Measurements from ENCODE around the gene PGA5. TPM values are rescaled to one million over a fixed set of nuclear protein-coding genes. Genes with fewer than 3 reads are reported as not detected.
"Not testable (repeated sequence)": the region's sequence is repeated elsewhere in the genome, so short reads cannot be mapped to it uniquely, and the experiment has no call there.

Gene PGA5
- not detected in 2 replicates for total RNA-seq

DNA sequence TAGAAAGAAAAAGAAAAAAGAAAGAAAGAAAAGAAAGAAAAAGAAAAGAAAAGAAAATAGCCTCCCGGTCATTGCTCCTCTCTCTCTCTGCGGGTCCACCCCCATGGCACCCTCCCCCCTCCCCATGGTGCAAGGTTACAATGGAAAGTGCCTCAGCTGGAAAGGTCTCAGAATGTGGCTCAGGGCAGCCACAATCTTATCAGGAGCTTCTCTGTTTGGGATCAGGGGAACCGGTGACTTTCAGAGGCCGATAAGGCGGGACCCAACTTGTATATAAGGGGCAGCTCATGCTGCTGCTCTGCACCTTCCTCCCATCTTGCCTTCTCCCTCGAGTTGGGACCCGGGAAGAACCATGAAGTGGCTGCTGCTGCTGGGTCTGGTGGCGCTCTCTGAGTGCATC is at the start of gene PGA5:
PGA5 (plus strand) TSS at position 301 of the 400 bp plus-strand sequence; CDS start at position 353, 52 bp downstream.
- intact Hi-C loops (cut with micrococcal nuclease): not testable (repeated sequence)

DNA sequence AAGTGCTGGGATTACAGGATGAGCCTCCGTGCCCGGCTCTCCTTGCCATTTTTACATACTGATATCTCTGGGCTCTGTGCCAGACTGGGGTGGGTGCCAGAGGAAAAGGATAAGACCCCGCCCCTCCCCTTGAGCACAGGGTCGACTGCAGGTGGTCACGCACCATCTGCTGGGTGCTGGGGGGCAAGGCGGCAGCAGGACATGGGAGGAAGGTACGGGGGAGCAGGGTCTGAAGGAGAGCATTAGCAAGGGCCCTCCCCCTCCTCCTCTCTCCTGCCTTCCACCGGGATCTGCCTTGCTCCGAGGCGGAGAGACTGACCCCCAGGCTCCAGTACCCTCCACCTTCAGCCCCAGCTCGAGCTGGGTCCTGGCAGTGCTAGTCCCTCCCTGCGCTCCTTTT is 47.4 kb upstream of the PGA5 start:
- intact Hi-C loops (cut with micrococcal nuclease): no loop called here

DNA sequence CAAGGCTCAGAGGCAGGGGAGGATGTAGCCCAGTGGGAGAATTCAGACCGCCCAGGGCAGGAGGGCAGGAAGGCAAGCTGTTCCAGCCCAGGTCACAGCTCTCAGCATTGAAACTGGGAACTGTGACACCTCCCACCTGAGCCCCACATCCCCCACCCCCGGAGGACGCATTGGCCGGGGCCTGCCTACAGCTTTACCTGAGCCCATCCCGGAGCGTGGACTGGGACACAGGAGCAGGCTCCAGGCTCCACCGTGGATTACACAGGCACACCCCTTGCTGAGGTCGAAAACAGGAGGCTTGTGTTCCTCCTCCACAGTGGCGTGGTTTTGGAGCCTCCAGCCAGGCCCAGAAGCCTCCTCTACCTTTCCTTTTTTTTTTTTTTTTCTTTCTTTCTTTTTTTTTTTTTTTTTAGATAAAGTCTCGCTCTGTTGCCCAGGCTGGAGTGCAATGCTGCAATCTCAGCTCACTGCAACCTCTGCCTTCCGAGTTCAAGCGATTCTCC is 46.8 kb upstream of the PGA5 start:
- intact Hi-C loops (cut with micrococcal nuclease): no loop called here

DNA sequence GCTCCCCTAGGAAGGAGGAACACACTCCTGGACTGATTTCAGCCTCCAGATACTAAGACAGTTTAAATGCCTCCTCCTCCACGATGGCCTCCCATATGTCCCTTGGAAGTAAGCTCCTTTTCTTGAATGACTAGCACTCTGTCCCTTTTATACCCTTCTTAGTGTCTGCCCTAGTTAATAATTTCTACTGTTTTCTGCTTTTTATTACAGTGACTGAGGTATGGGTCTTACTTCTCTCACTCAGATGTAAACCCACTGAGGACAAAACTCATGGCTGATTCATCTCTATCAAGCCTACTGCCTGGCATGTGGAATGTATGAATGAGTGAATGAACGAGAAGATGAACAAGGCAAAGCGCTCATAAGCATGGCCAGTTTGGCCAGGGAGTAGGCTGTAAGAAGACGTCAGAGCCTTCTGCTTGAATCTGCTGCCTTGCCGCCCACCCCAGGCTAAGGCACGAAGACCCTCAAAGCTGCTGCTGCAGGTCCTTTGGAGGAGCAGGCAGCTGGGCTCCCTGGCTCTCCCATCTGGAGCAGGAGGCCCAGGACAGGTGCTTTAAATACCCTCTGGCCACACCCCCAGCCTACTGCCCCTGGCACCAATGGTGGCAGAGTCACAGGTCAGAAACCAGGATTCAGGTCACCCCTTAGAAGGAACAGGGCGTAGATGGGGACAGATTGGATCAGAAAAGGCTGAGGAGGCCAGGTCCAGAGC is 45.8 kb upstream of the PGA5 start:
- intact Hi-C loops (cut with micrococcal nuclease): no loop called here

DNA sequence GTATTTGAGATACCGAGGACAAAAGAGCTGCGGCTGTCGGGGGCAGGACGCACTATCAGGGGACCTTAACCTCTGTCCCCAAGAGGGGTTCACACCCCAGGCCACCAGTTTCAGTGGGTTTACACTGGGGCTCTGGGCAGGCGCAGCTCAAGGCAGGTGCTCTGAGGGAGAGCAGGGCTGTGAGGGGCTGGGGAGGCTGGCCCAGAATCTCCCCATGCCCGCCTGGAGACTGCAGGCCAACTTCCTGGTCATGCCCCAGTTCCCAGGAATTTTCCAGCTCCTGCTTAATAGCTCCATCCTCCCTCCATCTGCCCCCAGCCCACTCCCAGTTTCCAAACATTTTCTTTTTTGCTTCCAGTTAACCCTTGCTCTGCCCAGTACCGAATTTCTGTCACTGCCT is 45.3 kb upstream of the PGA5 start:
- intact Hi-C loops (cut with micrococcal nuclease): no loop called here

DNA sequence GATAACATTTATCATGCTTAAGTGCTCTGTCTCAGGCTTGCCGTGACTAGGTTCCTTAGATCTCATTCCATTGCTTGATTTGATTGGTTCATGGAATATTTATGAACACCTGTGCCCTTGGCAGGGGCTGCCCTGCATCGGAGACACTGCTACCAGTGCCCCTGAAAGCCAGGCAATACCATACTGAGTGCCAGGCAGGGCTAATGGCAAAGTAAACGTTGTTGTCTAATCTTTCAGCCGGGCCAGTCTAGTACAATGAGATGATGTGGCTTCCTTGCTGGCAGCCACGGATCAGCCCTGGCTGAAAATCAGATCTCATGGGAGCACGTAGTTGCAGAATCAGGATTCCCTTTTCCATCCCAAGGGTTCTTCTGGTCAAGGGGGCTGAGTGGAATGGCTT is 42.6 kb upstream of the PGA5 start:
- intact Hi-C loops (cut with micrococcal nuclease): no loop called here

DNA sequence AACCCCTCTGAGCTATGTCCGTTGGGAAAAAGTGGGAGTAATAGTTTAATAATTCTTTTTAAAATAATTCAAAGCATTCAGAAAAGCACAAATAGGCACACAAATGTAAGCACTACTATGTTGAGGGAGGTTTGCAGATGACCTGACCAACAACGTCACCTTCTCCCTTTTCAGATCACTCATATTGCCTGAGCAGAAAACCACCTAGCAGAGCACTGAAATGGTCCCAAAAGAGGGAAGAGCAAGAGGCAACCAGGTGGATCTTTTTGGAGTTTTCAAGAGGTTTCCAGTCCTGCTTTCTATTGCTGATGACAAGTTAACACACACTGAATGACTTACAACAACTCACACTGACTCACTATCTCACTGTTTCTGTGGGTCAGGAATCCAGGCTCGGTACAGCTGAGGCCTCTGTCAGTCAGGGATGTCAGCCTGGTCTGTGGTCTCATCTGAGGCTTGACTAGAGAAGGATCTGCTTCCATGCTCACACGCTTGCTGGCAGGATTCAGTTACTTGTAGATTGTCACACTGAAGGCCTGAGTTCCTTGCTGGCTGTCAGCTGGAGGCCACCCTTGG is 41.9 kb upstream of the PGA5 start:
- intact Hi-C loops (cut with micrococcal nuclease): no loop called here

DNA sequence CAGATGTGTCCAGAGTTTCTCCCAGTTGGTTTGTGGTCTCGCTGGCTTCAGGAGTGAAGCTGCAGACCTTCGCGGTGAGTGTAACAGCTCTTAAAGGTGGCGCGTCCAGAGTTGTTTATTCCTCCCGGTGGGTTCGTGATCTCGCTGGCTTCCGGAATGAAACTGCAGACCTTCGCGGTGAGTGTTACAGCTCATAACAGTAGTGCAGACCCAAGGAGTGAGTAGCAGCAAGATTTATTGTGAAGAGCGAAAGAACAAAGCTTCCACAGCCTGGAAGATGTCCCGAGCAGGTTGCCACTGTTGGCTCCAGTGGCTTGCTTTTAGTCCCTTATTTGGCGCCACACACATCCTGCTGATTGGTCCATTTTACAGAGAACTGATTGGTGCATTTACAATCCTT is 39.5 kb upstream of the PGA5 start:
- intact Hi-C loops (cut with micrococcal nuclease): no loop called here

DNA sequence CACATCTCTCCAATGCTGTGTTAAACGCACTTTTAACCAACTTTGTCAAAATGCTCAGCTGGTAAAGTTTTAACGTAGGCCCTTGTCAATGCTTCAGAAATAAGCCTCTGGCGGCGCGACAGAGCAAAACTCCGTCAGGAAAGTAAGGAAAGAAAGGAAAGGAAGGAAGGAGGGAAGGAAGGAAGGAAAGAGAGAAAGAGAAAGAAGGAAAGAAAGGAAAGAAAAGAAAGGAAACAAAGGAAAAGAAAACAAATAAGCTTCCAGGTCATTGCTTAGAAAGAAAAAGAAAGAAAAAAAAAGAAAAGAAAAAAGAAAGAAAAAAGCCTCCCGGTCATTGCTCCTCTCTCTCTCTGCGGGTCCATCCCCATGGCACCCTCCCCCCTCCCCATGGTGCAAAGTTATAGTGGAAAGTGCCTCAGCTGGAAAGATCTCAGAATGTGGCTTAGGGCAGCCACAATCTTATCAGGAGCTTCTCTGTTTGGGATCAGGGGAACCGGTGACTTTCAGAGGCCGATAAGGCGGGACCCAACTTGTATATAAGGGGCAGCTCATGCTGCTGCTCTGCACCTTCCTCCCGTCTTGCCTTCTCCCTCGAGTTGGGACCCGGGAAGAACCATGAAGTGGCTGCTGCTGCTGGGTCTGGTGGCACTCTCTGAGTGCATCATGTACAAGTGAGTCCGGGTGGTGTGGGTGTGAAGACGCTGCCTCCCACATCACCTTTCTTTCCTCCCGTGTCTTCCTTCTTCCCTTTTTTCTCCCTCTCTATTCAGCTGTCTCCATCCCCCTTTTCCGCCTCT is 37.8 kb upstream of the PGA5 start, which contains the start of gene PGA3:
PGA3 (plus strand) TSS at position 566 of the 797 bp plus-strand sequence; CDS start at position 616, 50 bp downstream.
- intact Hi-C loops (cut with micrococcal nuclease): not testable (repeated sequence)

DNA sequence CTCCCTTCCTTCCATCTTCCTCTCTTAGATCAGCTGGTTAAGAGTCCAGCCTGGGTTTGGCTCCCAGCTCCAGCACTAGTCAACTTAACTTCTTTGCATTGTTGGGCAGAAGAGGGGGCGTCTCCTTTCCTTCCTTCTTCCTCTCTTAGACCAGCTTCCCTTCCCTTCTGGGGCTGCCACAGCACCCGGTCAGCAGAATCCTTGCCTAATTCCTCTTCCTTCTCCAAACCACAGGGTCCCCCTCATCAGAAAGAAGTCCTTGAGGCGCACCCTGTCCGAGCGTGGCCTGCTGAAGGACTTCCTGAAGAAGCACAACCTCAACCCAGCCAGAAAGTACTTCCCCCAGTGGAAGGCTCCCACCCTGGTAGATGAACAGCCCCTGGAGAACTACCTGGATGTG is 37.1 kb upstream of the PGA5 start:
- intact Hi-C loops (cut with micrococcal nuclease): not testable (repeated sequence)

DNA sequence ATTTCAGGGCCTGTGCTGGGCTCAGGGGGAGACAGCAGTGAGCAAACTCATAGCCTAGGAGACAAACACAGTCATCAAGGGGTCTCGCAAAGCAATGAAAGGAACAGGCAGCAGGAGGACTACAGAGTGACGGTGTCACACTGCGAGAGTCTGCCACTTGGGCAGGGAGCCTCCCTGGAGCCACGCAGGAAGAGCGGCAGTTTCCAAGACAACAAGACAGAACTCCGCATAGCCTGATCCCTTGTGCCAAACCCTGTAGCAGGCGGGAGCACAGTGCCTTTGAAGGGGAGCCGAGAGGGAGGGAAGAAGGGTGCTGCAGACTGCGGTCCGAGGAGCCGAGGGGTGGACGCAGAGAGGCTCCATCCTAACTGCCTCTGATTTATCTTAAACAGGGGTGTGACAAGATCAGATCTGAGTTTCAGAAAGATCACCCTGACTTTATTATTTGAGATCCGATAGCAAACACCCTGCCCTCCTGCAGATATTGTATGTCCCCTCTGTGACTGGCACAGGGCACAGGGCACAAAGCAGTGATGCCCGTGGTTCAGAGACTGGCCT is 36.4 kb upstream of the PGA5 start:
- intact Hi-C loops (cut with micrococcal nuclease): not testable (repeated sequence)

DNA sequence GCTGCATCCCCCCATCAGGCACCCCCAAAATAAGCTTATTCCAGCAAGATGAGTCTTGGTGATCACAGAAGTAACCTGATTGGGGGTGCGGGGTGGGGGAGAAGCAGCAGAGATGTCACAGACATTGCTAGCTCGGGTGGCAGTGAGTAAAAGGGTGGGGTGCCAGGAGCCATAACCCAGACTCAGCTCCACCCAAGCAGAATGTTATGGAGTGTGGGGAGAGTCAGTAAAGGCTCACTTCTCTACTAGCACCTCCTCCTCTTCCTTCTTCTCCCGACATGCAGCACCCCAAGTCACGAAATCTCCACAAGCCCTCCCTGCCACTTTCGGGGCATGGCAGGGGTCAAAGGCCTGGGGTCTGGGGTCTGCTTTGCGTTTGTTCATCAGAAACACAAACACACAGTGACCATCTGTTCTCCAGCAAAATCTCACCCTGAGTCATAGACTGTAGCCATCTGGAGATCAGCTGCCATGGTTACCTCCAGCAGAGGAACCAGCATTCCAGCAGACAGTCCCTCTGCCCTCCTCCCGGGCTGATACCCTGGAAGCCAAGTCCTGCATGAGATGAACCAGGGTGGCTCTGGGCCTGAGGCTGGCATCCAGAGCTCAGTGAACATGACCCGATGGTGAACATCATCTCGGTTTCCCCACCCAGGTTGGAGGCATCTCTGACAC is 33.2 kb upstream of the PGA5 start:
- intact Hi-C loops (cut with micrococcal nuclease): not testable (repeated sequence)

DNA sequence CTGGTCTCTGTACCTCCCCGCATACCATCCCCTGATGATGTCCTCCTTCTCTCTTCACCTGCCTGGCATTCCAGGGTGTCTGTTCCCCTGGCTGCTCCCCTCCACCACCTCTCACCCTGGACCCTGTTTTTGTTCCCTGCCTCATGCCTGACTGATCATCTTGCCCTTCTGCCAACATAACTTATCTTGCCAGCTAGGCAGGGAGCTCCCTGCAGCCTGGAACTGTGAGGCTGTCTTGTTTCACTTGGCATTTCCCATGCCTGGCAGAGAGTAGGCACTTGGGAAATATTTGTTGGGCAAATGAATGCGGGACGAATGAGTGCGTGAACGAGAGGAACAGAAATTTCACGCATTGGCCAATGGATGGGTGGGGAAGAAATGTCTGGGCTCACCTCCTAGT is 30.3 kb upstream of the PGA5 start:
- intact Hi-C loops (cut with micrococcal nuclease): not testable (repeated sequence)

DNA sequence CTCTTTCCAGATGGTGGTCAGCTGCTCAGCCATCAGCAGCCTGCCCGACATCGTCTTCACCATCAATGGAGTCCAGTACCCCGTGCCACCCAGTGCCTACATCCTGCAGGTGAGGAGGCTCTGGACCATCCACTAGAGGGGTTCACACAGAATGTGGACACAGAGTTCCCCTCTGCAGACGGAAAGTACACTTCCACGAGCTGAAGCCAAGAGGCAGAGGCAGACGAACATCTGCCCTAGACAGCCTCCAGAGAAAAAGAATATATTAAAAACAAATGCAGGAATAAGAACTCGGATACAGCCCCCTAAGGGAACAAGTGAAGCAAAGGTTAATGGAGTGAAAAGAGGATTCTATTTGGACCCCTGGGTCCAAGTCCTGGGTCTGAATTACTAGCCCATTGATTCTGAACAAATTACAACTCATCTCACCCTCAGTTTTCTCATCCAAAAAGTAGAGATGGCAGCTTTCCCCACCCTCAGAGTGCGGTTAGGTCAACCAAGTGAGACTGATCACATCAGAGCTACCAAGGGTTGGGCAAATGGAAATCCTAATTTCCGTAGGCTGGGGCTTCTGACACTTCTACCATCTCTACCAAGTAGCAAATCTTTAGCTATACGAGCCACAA is 29.5 kb upstream of the PGA5 start:
- intact Hi-C loops (cut with micrococcal nuclease): not testable (repeated sequence)

DNA sequence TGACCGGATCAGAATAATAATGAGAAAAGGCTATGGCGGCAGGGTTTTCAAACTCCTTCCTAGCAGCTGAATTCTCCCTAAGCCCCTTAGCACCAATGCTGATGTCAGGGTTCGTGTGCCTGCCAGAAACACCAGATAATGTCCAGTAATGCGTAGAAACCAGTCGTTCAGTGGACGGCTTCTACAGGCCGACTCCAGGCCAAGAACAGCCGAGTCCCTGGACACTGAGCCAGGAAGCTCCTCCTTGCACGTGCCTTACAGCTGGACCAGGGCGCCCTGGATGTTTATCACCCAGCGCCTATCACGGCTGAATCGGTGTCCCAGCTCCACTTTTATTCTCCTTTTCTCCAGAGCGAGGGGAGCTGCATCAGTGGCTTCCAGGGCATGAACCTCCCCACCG is 28.8 kb upstream of the PGA5 start:
- intact Hi-C loops (cut with micrococcal nuclease): not testable (repeated sequence)

DNA sequence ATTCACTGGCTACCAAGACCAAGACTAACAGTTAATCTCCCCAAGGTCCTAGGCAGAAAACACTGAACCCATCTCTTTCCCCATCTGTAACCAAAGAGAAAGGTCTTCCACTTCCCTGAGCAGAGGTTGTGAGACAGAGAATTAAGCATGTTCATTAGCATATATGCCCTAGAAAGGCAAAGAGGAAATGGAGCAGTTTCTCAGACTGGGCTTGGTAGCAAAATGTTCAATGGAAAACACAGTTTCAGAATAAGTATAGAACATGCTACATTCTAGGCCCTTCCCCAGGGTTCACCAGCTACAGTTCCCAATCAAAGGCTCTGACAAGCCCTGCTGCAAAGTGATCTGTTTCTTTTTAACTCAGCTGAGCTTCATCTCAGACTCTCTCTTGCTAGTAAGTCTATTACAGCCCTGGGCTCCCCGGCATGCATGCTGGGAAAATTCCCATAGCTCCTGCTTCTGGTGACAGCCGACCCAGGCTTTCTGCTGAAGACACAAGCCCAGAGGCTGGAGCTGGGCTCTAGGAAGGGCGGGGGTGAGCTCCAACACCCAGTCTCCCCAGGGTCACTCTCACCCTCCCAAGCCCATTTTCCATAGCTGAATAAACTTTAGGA is 27.2 kb upstream of the PGA5 start:
- intact Hi-C loops (cut with micrococcal nuclease): not testable (repeated sequence)

DNA sequence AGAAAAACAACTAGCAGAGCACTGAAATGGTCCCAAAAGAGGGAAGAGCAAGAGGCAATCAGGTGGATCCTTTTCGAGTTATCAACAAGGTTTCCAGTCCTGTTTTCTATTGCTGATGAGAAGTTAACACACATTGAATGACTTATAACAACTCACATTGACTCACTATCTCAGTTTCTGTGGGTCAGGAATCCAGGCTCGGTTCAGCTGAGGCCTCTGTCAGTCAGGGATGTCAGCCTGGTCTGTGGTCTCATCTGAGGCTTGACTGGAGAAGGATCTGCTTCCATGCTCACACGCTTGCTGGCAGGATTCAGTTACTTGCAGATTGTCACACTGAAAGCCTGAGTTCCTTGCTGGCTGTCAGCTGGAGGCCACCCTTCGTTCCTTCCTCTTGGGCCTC is 22.7 kb upstream of the PGA5 start:
- intact Hi-C loops (cut with micrococcal nuclease): not testable (repeated sequence)

DNA sequence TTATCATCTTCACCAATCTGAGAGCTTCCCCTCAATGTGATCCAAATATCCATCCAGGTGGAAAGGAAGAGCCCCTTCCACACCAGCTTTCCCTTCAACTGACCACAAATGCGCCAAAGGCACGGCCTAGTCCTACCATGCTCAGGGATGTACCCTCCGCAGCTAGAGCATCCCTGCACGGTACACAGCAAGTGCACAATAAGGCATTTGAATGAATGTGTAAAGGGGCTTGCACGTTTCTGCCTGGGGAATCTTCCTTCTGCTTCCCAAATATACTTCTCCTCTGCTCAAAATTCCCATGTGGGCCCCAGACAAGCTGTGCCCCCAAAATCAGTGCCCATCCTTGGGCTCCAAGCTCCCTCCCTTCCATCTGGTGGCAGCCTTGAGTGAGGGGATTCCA is 22.0 kb upstream of the PGA5 start:
- intact Hi-C loops (cut with micrococcal nuclease): not testable (repeated sequence)

DNA sequence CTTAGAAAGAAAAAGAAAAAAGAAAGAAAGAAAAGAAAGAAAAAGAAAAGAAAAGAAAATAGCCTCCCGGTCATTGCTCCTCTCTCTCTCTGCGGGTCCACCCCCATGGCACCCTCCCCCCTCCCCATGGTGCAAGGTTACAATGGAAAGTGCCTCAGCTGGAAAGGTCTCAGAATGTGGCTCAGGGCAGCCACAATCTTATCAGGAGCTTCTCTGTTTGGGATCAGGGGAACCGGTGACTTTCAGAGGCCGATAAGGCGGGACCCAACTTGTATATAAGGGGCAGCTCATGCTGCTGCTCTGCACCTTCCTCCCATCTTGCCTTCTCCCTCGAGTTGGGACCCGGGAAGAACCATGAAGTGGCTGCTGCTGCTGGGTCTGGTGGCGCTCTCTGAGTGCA is 18.9 kb upstream of the PGA5 start, which contains the start of gene PGA4:
PGA4 (plus strand) TSS at position 301 of the 400 bp plus-strand sequence; CDS start at position 355, 54 bp downstream.
- intact Hi-C loops (cut with micrococcal nuclease): not testable (repeated sequence)

DNA sequence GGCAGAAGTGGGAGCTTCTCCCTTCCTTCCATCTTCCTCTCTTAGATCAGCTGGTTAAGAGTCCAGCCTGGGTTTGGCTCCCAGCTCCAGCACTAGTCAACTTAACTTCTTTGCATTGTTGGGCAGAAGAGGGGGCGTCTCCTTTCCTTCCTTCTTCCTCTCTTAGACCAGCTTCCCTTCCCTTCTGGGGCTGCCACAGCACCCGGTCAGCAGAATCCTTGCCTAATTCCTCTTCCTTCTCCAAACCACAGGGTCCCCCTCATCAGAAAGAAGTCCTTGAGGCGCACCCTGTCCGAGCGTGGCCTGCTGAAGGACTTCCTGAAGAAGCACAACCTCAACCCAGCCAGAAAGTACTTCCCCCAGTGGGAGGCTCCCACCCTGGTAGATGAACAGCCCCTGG is 18.3 kb upstream of the PGA5 start:
- intact Hi-C loops (cut with micrococcal nuclease): not testable (repeated sequence)

Data from T-helper 2 cell treated with Interferon-gamma antibody and Interleukin-4, amounts not matched to agents 100 ng/mL and 5 ng/mL, for 36 hours (primary cell).